ENCODE results near the gene TM7SF2. TPM values are rescaled to one million over a fixed set of nuclear protein-coding genes. Genes with fewer than 3 reads are reported as not detected.
A peak's percentile ranks its signal among the peaks of the same experiment; 100 is the strongest.

TM7SF2 gene
- total and polyA plus RNA-seq, 2 of the 13 experiments (the other 11 are each of a cell fraction or from before 2014, with no cell fraction given) = 56.0 to 66.9 TPM

DNA sequence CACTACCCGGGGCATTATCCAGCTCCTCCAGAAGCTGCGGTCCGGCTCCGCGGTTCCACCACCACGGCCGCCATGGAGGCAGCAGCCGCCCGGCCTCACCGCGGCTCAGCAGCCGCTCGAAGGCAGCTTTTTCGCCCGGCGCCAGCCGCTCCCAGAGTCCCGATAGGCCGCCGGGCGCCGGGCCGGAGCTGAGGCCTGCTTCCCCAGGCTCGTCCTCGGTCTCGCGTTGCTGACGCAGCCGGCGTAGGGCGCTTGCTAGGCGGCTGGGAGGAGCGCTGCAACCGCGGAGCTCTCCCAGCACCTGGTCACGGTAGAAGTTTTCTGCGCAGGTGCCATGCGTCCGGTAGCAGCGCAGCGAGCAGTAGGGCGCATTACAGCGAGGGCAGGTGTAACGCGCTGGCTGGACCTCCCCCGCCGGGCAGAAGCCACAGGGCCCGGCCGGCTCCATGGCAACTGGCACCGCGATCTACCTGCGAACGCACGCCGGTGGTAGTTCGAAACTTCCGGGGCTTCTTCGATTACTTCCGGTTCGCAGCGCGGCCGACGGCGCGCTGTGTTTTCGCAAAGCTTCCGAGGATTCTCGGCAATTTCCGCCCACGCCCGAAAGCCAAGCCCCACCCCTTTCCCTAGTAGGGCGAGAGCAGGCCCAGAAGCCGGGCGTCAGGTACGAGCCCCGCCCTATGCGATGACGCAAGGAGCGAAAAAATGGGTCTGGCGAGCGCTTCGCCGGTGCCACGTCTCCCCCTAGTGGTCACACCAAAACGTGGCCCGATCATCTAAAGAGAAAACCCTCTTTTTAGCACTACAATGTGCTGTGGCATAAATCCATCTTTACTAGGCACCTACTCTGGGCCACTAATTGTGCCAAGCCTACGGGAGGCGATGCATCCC, 5.8 kb downstream of the TM7SF2 start, which contains the start of gene ZNHIT2 (continued):
- TF ChIP-seq, protein P1, sequence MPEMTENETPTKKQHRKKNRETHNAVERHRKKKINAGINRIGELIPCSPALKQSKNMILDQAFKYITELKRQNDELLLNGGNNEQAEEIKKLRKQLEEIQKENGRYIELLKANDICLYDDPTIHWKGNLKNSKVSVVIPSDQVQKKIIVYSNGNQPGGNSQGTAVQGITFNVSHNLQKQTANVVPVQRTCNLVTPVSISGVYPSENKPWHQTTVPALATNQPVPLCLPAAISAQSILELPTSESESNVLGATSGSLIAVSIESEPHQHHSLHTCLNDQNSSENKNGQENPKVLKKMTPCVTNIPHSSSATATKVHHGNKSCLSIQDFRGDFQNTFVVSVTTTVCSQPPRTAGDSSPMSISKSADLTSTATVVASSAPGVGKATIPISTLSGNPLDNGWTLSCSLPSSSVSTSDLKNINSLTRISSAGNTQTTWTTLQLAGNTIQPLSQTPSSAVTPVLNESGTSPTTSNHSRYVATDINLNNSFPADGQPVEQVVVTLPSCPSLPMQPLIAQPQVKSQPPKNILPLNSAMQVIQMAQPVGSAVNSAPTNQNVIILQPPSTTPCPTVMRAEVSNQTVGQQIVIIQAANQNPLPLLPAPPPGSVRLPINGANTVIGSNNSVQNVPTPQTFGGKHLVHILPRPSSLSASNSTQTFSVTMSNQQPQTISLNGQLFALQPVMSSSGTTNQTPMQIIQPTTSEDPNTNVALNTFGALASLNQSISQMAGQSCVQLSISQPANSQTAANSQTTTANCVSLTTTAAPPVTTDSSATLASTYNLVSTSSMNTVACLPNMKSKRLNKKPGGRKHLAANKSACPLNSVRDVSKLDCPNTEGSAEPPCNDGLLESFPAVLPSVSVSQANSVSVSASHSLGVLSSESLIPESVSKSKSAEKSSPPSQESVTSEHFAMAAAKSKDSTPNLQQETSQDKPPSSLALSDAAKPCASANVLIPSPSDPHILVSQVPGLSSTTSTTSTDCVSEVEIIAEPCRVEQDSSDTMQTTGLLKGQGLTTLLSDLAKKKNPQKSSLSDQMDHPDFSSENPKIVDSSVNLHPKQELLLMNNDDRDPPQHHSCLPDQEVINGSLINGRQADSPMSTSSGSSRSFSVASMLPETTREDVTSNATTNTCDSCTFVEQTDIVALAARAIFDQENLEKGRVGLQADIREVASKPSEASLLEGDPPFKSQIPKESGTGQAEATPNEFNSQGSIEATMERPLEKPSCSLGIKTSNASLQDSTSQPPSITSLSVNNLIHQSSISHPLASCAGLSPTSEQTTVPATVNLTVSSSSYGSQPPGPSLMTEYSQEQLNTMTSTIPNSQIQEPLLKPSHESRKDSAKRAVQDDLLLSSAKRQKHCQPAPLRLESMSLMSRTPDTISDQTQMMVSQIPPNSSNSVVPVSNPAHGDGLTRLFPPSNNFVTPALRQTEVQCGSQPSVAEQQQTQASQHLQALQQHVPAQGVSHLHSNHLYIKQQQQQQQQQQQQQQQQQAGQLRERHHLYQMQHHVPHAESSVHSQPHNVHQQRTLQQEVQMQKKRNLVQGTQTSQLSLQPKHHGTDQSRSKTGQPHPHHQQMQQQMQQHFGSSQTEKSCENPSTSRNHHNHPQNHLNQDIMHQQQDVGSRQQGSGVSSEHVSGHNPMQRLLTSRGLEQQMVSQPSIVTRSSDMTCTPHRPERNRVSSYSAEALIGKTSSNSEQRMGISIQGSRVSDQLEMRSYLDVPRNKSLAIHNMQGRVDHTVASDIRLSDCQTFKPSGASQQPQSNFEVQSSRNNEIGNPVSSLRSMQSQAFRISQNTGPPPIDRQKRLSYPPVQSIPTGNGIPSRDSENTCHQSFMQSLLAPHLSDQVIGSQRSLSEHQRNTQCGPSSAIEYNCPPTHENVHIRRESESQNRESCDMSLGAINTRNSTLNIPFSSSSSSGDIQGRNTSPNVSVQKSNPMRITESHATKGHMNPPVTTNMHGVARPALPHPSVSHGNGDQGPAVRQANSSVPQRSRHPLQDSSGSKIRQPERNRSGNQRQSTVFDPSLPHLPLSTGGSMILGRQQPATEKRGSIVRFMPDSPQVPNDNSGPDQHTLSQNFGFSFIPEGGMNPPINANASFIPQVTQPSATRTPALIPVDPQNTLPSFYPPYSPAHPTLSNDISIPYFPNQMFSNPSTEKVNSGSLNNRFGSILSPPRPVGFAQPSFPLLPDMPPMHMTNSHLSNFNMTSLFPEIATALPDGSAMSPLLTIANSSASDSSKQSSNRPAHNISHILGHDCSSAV (CRISPR knock-in tag; IDR thresholded peaks at IDR 0.05; ENCODE audit: borderline replicate concordance) = no peak
- TF ChIP-seq GTF2F1 (IDR thresholded peaks at IDR 0.05; ENCODE audit: low read length) = no peak
- TF ChIP-seq, protein P2, sequence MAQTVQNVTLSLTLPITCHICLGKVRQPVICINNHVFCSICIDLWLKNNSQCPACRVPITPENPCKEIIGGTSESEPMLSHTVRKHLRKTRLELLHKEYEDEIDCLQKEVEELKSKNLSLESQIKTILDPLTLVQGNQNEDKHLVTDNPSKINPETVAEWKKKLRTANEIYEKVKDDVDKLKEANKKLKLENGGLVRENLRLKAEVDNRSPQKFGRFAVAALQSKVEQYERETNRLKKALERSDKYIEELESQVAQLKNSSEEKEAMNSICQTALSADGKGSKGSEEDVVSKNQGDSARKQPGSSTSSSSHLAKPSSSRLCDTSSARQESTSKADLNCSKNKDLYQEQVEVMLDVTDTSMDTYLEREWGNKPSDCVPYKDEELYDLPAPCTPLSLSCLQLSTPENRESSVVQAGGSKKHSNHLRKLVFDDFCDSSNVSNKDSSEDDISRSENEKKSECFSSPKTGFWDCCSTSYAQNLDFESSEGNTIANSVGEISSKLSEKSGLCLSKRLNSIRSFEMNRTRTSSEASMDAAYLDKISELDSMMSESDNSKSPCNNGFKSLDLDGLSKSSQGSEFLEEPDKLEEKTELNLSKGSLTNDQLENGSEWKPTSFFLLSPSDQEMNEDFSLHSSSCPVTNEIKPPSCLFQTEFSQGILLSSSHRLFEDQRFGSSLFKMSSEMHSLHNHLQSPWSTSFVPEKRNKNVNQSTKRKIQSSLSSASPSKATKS (CRISPR knock-in tag; IDR thresholded peaks at IDR 0.05) = no peak; the same call in 1 of the 2 replicates
- no peak for TF ChIP-seq PCBP2 (optimal IDR thresholded peaks at IDR 0.05; ENCODE audit: low read depth, low read length, poor library complexity, severe bottlenecking)
- TF ChIP-seq FOXA1 (IDR thresholded peaks at IDR 0.05) = no peak
- no peak for TF ChIP-seq FOXA1 (CRISPR knock-in tag; IDR thresholded peaks at IDR 0.05)
- TF ChIP-seq PAWR (CRISPR knock-in tag; IDR thresholded peaks at IDR 0.05; ENCODE audit: borderline replicate concordance) = no peak
- TF ChIP-seq, protein P3, sequence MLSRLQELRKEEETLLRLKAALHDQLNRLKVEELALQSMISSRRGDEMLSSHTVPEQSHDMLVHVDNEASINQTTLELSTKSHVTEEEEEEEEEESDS (CRISPR knock-in tag; IDR thresholded peaks at IDR 0.05; ENCODE audit: borderline replicate concordance) = no peak
- no peak for TF ChIP-seq ZNF746 (CRISPR knock-in tag; IDR thresholded peaks at IDR 0.05)
- TF ChIP-seq FOXJ3 (CRISPR knock-in tag; IDR thresholded peaks at IDR 0.05; ENCODE audit: borderline replicate concordance) = no peak
- TF ChIP-seq, protein P4, sequence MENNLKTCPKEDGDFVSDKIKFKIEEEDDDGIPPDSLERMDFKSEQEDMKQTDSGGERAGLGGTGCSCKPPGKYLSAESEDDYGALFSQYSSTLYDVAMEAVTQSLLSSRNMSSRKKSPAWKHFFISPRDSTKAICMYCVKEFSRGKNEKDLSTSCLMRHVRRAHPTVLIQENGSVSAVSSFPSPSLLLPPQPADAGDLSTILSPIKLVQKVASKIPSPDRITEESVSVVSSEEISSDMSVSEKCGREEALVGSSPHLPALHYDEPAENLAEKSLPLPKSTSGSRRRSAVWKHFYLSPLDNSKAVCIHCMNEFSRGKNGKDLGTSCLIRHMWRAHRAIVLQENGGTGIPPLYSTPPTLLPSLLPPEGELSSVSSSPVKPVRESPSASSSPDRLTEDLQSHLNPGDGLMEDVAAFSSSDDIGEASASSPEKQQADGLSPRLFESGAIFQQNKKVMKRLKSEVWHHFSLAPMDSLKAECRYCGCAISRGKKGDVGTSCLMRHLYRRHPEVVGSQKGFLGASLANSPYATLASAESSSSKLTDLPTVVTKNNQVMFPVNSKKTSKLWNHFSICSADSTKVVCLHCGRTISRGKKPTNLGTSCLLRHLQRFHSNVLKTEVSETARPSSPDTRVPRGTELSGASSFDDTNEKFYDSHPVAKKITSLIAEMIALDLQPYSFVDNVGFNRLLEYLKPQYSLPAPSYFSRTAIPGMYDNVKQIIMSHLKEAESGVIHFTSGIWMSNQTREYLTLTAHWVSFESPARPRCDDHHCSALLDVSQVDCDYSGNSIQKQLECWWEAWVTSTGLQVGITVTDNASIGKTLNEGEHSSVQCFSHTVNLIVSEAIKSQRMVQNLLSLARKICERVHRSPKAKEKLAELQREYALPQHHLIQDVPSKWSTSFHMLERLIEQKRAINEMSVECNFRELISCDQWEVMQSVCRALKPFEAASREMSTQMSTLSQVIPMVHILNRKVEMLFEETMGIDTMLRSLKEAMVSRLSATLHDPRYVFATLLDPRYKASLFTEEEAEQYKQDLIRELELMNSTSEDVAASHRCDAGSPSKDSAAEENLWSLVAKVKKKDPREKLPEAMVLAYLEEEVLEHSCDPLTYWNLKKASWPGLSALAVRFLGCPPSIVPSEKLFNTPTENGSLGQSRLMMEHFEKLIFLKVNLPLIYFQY (CRISPR knock-in tag; IDR thresholded peaks at IDR 0.05; ENCODE audit: borderline replicate concordance) = peak; percentile 53; the same call in 1 of the 2 replicates
- TF ChIP-seq ZSCAN22 (CRISPR knock-in tag; IDR thresholded peaks at IDR 0.05) = 0 out of 2 replicates have a peak, but pooled peaks have one; percentile 56
- TF ChIP-seq TBX2 (CRISPR knock-in tag; IDR thresholded peaks at IDR 0.05; ENCODE audit: borderline replicate concordance) = peak; percentile 80

Data from HepG2 (cell line).